22Rv1 (cell line): ENCODE results near the gene SET.
A peak's percentile ranks its signal among the peaks of the same experiment; 100 is the strongest.

Source experiments
- H3K27ac ChIP-seq: fragments of 450-650 bp; 2 replicates; pipeline ENCODE4 v1.5.1; 2017
- CTCF ChIP-seq: fragments of 450-650 bp; IDR thresholded peaks from 2 replicates; pipeline ENCODE4 v1.5.1; 2017; ENCODE audit warnings: mild to moderate bottlenecking
- ZFX ChIP-seq: fragments of 450-650 bp; IDR thresholded peaks from 2 replicates; pipeline ENCODE4 v1.6.1; 2017; ENCODE audit warnings: antibody characterized with exemption, borderline replicate concordance

The SET gene

GRCh38 chr9:128720841-128721486 lies 31.9 kb downstream of the SET start:
- peak overlapping the region; percentile 29; the same call in 1 of the 2 replicates for H3K27ac ChIP-seq
- TF ChIP-seq ZFX (no peak), CTCF (no peak)

- TF ChIP-seq ZFX (no peak), CTCF (no peak)
- H3K27ac ChIP-seq = peak overlapping the region; percentile 94; the same call in 1 of the 2 replicates
Measured at GRCh38 chr9:128721487-128722010, 32.5 kb downstream of the SET start.

- TF ChIP-seq CTCF (no peak), ZFX (no peak)
- H3K27ac ChIP-seq = peak overlapping the region; percentile 94
Measured at GRCh38 chr9:128722380-128723351, 33.6 kb downstream of the SET start.

GRCh38 chr9:128723352-128723865 lies 34.4 kb downstream of the SET start:
- peak overlapping the region; percentile 94 for H3K27ac ChIP-seq
- no peak for TF ChIP-seq ZFX
- no peak for TF ChIP-seq CTCF

- TF ChIP-seq ZFX = no peak
- TF ChIP-seq CTCF = no peak
- peak within 1 kb of the TSS; percentile 94 for H3K27ac ChIP-seq
Measured at GRCh38 chr9:128723866-128724743, 35.1 kb downstream of the SET start, which contains the start of gene ZDHHC12. Gene ZDHHC12 (minus strand): TSS chr9:128724127. CDS start chr9:128724093, 34 bp downstream.

- H3K27ac ChIP-seq = peak overlapping the region; percentile 94
- TF ChIP-seq CTCF (peak; percentile 30), ZFX (no peak)
Measured at GRCh38 chr9:128724744-128725211, 35.8 kb downstream of the SET start.
